GM18861 (cell line): ENCODE results near the gene ENPP7.

ENCODE experiments used
- ATAC-seq: cut with Tn5 transposase; IDR thresholded peaks from one replicate; pipeline ENCODE4 v1.9.1; 2021; ENCODE audit not compliant: unreplicated experiment

Gene ENPP7

GRCh38 chr17:79776376-79777119, 45.8 kb downstream of the ENPP7 start:
- no peak for ATAC-seq

DNA sequence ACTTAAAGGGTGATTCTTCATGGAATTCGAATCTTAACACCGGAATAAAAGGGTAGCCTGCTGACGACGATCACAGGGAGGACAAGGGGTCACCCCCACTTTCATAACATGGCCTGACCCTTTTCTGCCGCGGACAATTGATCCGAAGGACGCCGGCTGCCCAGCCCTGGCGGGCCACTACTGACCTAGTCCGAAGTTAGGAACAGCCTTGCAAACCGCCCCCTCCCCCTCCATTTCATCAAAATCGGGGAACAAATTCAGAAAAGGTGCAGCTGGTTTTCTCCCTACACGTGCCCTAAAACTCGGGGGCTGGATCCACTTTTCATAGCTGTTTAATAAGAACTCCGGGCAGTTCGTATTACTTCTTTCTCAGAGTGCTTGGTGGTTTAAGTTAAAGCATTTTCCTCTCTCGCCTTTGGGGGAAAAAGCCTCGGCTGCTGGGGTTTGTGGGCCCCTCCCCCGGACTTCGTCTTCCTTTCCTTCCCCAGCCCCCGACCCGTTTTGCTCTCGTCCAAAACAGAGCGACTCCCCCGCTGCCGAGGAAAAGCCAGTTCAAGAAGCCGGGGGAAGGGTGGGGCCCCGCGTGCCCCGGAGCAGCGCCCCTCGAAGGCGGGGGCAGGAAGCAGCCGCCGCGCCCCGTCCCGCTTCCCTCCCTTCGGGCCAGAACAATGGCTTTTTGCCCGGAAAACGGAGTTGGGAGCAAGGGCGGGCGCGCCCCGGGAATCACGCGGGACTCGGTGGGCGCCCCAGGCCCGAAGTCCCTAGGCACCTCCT, 46.6 kb downstream of the ENPP7 start:
- no peak for ATAC-seq

- ATAC-seq = no peak
These were observed 47.3 kb downstream of the ENPP7 start, which contains the start of gene CBX2 for GRCh38 chr17:79777894-79778503. Gene CBX2 (plus strand): TSS chr17:79778148. CDS start chr17:79778236, 88 bp downstream.

DNA sequence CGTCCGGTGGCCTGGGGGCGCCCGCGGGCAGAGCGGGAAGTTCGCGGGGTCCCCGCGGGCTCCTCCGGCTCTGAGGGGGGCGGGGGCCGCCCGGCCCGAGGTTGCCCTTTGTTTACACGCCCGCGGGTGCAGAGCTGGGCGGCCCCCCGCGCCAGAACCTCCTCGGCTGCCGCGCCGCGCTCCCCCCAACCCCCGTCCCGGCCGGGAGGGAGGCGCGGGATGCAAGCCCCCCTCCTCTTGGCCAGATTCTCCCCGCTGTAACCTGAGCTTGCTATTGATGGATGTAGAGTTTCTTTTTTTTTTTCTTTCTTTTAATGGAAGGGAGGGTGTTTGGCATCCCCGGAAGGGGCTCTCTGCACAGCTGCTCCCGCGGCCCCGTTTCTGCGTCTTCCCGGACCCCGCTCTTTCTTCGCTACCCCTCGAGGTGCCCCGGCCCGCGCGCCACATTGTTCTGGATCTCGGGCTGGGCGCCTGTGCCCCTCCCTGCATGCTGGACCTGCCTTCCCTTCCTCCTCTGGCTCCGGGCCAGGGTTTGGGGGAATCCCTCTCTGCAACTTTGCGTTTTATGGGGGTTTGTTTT, 47.9 kb downstream of the ENPP7 start:
- ATAC-seq = no peak

GRCh38 chr17:79779084-79779529, 48.4 kb downstream of the ENPP7 start:
- ATAC-seq = no peak

- no peak for ATAC-seq
These were observed 49.1 kb downstream of the ENPP7 start for GRCh38 chr17:79779661-79780365.

DNA sequence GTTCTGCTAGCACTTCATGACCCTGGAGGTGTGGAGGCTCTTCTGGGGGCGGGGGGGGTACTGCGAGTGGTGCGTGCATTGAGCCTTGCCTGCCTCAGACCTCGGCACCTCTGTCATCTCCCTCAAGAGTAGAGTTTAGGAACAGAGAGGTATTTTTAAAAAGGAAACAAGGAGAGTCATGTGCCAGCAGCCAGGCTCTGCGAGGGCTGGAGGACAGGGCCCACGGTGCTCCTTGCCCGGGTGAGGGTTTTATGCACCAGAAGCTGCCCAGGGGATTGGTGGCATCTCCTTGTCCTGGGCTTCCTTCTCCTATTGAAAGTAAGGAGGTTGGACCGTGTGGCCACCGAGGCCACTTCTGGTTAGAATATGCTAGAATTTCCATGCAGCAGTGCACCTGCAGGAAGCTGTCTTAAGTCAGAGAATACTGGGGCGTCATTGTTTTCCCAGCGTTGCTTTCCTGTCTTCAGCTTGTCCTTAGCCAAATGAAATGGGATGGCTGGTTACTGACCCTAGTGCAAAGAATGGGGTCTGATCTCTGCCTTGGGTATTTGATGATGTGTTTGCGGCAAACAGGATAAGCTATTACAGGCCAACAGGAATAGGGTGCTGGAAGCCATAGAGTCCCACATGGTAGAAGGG, 50.4 kb downstream of the ENPP7 start:
- ATAC-seq = no peak

DNA sequence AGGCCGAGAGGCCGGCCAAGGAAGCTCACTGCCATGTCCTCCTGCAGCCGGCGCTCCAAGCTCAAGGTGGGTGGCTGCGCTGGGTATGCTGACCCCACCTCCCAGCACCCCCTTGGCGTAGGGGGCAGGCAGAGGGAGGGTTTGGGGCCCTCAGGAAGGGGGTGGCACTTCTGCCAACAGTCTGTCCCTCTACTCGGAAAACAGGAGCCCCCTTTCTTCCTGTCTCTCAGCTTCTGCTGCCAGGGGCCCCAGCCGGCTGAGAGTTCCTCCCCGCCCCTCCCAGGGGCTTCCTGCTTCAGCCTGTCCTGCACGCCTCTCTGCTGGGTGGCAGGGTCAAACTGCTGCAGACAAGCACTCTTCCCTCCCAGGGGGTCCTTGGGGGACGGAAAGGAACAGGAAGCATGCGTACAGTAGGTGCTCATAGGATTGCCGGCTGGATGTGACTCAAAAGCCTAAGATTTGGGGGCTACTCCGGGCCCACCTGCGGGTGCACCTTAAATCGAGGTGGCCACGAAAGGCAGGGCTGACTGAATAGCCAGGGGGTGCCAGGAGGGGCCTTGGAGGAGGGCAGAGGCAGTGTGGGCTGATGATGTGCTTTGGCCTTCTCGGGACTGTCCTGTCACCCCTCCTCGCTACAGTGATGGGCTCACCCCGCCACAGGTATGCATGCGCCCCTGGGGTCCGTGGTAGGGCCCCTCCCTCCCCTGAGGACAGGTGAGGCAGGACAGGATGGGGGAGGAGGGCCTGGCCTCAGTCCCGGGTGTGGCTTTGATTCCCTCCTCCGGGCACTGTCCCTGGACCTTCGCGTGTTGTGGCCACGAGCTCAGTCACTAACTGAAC, 51.2 kb downstream of the ENPP7 start:
- ATAC-seq = no peak

- no peak for ATAC-seq
These were observed 53.1 kb downstream of the ENPP7 start for GRCh38 chr17:79783891-79784290.

GRCh38 chr17:79784353-79785016, 53.7 kb downstream of the ENPP7 start:
- no peak for ATAC-seq

DNA sequence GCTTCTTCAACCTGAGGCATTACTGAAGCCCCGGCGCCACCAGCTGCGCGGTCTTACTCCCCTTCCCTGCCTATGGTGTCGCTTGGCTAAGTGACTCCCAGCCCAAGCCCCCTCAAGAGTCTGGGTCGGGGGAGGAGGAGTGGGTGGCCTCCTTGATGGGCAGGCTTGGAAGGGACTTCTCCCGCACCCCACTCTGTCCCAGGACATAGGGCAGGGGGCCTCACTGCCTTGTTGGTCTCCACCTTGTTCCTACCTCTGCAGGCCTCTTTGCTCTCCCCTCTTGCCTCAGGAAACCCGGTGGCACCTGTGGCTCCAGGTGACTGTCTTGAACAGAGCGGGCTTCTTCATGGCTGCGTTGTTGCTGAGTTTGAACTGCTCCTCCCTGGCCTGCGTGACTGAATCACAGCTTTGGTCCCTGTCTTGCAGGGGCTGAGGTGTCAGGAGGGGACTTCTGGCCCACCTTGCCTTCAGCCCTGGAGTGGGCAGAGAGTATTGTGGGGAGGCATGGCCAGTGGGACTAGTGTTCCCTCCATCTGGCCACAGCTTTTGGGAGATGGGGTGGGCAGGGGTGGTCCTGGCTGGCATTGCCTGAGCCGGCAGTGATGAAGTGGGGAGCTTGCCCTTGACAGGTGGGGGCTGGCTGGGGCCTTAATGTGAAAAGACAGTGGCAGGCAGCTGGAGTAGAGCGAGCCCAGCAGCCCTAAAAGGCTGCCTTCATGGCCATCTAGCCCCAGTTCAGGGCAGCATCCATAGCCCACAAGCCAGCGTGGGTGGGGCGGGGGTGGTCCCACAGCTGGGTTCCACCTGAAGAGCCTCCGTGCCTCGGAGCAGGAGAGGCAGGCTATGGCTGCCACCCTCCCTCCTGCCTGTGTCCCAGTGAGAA, 54.5 kb downstream of the ENPP7 start:
- ATAC-seq = no peak

DNA sequence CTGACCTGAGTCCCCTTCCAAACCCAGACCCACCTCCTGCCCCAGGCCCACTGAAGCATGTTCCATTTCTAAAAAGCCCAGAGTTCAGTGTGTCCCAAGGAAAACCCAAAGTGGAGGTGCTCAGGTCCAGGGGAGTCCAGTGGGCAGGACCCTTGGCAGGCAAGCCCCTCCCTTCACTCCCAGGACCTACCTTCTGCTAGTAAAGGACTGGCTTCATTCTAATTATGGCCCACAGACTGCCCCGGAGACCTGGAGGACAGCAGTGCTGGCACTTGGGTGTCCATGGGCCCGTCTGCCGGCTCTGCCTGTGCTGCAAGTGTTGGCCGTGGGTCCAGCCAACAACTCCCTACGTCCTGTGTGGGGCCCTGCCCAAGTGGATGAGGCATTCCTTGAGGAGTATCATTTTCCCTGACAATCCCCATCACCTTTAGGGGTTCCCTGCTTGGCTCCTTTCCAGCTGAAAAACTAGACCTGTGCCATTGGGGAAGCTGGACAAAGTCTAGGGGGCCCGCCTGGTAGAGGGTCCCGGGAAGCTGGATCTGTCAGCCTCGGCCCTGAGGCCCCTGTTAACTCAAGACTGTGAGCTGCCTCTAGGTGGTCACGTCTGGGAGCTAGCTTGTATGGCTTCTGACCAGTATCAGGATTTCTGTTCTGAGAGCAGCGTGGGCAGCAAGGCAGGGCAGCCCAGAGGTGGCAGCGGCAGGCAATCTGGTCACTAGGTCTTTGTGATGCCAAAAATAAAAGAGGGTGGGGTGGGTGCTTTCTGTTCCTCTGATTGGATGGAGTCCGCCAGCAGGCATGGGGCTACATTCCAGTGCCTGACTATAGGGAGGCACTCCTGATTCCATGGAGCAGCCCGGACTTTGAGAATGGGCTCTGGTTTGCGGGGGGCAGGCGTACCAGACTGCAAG, 55.4 kb downstream of the ENPP7 start:
- ATAC-seq = no peak

GRCh38 chr17:79786930-79787643, 56.3 kb downstream of the ENPP7 start:
- no peak for ATAC-seq

- no peak for ATAC-seq
These were observed 57.7 kb downstream of the ENPP7 start for GRCh38 chr17:79788455-79788854.

- ATAC-seq = no peak
These were observed 58.5 kb downstream of the ENPP7 start for GRCh38 chr17:79788989-79789942.
